SKM-1 (cell line): ENCODE measurements around the gene NOX4.

Experiments
- DNase-seq: peaks from one replicate; lab custom pipeline; 2025; ENCODE audit not compliant: unreplicated experiment; lab: John Stamatoyannopoulos, UW

NOX4 gene

DNA sequence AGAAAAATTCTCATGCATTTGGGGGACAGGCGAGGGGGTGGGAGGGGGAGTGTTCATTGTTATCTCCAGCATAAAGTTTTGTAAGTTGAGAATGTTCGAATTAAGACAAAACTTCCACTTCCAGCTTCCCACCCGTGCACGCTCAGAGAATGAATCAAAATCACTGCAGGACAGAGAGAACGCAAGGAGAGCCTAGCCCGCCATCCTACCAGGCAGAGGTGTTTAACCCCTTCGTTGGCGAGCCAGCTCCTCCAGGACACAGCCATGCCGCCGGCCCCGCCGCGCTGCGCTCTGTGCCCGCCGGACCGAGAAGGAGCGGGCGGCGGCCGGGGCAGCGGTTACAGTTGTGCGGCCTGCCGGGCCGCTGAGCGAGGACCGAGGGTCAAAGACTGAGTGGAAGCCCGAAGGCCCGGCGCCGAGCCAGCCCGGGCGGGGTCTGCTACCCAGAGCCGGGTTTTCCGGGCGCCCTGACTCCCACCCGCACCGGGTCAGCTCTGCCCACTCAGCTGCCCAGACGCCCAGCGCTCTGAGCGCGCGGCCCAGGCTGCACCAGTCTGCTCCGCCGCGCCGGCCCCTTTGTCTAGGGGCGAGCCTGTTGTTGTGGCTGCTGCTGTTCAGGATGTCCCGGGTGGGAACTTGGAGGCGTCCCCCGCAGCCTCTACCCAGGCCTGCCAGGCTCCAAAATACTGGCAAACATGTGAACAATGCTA is at the start of gene NOX4:
TSS of gene NOX4 (minus strand) at position 395 of the 710 bp plus-strand sequence. CDS start at position 266, 129 bp downstream.
- DNase-seq = no peak

GRCh38 chr11:89540826-89541225 is 49.7 kb upstream of the NOX4 start:
- no peak for DNase-seq

DNA sequence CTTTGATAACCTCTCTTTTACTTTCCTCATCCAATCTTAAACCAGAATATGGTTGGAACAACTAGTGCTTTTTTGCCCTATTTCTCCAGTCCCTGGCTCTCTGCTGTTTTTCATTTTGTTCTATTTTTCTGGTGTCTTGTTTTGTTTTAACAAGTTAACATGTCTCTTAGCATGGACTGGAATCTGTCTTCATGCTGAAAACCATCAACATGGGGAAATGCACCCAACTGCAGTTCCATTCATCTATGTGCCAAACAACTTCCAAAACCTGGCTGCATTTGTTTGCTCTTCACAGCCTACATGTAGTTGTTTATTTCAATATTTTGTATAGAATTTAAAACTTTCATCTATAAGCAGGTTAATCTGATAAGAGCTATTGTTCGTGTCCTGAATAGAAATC is 46.8 kb upstream of the NOX4 start:
- DNase-seq = no peak

- no peak for DNase-seq
Measured at GRCh38 chr11:89536926-89537325, 45.8 kb upstream of the NOX4 start.

- DNase-seq = no peak
Measured at GRCh38 chr11:89535221-89535620, 44.0 kb upstream of the NOX4 start.

- no peak for DNase-seq
Measured at GRCh38 chr11:89529626-89530380, 38.6 kb upstream of the NOX4 start.

DNA sequence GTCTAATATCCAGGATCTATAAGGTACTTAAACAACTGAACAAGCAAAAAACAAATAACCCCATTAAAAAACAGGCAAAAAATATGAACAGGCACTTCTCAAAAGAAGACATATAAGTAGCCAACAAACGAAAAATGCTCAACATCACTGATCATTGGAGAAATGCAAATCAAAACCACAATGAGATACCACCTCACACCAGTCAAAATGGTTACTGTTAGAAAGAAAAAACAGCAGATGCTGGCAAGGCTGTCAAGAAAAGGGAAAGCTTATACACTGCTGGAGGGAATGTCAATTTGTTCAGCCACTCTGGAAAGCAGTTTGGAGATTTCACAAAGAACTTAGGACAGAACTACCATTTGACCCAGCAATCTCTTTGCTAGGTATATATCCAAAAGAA is 30.6 kb upstream of the NOX4 start:
- no peak for DNase-seq

DNA sequence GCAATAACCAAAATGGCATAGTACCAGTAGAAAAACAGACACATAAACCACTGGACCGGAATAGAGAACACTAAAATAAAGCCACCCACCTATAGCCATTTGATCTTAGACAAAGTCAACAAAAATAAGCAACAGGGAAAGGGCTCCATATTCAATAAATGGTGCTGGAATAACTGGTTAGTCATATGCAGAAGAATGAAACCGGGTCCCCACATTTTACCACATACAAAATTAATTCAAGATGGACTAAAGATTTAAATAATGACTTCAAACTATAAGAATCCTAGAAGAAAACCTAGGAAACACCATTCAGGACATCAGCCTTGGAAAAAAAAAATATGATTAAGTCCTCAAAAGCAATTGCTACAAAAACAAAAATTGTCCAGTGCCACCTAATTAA is 30.1 kb upstream of the NOX4 start:
- no peak for DNase-seq

- no peak for DNase-seq
Measured at GRCh38 chr11:89516496-89516895, 25.3 kb upstream of the NOX4 start.

- DNase-seq = no peak
Measured at GRCh38 chr11:89508544-89508943, 17.4 kb upstream of the NOX4 start.

DNA sequence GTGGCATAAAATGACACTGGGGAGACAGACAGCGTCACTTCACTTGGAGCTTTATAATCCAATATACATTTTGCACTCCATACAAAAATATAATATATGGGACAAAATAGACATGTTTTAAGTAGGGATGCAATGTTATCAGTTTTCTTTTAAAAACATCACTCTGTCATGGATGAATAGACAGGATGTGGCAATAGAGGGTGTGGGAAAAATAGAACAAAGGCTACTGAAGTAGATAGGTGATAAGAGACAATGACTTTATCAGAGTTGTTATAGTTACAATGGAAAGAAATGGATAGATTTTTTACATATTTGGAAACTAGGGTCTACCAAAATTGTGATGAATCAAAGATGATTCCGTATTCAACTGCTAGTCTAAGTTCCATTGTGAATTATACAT is 13.1 kb upstream of the NOX4 start:
- no peak for DNase-seq

GRCh38 chr11:89503422-89503821 is 12.2 kb upstream of the NOX4 start:
- no peak for DNase-seq

DNA sequence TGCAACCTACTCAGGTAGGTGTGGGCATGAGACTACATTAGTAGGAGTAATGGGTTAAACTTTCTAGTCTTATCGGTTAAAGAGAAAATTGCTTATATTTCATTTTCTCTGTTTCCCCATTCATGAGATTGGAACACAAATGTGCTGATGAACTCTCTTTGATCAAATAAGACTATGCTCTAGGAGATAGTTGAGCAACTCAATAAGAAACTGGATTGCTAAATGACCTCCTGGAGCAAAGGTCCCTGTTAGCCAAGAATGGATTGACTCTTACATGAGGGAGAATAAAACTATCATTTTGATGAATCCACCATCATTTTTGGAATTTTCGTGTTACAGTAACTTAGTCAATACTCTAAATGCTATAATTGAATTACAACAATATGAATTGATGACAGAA is 11.1 kb upstream of the NOX4 start:
- no peak for DNase-seq

DNA sequence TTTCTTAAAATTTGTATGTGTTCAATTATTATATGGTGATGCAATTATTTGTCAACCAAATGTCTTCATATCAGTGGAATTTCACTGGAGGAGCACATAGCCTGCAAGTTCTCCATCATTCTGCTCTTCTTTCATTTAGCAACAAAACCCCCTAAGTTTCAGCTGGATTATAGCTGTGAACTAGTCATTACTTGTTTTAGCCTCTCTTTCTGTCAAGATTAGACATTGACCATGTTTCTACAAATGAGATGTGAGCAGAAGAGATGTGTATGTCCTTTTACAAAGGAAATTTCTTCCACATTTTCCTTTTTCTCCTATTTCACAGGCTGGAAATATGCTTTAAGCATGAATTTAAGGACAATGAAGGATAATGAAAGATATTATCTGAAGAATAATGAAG is 9.2 kb upstream of the NOX4 start:
- DNase-seq = no peak

GRCh38 chr11:89498845-89499448 is 7.8 kb upstream of the NOX4 start:
- no peak for DNase-seq

DNA sequence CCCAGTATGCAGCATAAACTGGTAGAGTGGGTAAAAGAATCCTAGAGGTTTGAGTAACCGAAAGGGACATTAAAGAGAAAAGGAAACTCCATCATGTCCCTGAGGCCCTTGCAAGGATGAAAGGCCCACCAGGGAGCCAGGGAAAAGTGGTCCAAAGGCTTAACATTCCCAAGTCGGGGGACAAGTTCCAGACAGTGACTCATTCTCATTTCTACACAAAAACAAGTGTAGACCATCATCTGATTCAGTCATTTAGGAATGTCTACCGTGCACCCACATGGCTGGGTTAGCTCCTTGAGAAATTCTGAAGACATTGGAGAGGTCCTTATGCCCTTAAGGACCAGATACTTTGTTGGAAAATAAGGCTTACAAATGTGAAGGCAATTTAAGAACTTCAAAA is 4.8 kb upstream of the NOX4 start:
- no peak for DNase-seq

DNA sequence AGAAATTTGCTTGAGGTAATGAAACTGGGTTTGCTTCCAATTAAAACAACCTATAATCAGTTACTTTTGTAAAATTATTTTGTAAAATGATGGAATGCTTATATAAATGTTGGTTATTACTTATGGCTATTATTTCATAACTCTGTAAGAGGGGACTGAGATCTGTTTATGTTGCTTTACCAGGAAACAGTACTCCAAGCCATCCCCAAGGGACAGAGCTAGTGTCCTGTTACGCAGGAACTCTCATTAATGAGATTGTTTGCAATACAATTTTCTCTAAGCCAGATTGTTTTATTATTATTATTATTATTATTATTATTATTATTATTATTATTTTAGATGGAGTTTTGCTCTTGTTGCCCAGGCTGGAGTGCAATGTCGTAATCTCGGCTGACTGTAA is 2.3 kb upstream of the NOX4 start:
- DNase-seq = no peak

- no peak for DNase-seq
Measured at GRCh38 chr11:89490602-89490980, 584 bp downstream of the NOX4 start.

DNA sequence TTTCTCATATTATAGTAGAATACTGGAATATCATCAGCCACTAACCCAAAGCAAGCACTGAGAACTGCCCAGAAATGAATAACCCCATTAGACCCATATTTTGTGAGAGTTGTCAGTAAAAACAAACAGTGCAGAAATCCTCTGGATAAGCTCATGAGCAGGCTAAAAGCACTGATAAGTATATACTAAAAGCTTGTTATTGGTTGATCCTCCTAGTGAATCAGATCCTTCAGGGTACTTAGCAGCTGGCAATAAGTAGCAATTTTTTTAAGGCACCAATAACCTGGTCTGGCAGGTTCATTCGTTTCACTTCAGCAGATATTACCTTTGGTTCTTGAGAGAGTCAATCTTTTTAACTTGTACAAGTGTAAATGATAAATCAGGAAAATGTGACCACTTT is 1.2 kb downstream of the NOX4 start:
- DNase-seq = no peak

DNA sequence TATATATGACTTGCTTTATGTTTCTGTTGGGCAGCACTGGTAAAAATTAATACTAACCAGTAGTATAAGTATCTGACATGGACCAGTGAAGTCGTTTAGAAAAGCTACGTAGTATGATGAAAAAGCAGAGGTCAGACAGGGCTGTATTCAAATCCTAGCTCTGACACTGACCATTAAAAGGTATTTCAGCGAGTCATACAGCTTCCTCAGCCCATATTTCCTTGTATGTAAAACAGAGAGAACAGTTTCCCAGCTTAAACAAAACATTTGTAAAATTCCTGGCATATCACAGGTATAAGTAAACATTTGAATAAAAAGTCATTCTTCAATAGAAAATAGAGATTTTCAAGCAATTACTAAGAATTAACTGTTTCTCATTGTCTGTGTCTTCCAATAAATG is 4.2 kb downstream of the NOX4 start:
- DNase-seq = no peak

- no peak for DNase-seq
Measured at GRCh38 chr11:89484896-89485295, 6.3 kb downstream of the NOX4 start.

- no peak for DNase-seq
Measured at GRCh38 chr11:89477175-89477574, 14.0 kb downstream of the NOX4 start.
